HepG2 (cell line): Measurements from ENCODE around the gene HES7. TPM values are rescaled to one million over a fixed set of nuclear protein-coding genes. Genes with fewer than 3 reads are reported as not detected.
A peak's percentile ranks its signal among the peaks of the same experiment; 100 is the strongest.

Experiments
- ATAC-seq: fragments of 200-7000 bp; cut with Tn5 transposase; 3 replicates; pipeline ENCODE4 v1.9.1; 2020; ENCODE audit warnings: mild to moderate bottlenecking, moderate library complexity
- BruUV-seq: library from RNA; stranded (reverse); fragments of 400-500 nt; replicated peaks from 2 replicates; lab custom pipeline; 2021; lab: Mats Ljungman, UMichigan
- CTCF ChIA-PET: fragments of 300-600 bp; formaldehyde crosslinking; extraction: SDS; loops from one replicate; lab custom pipeline; 2021; ENCODE audit warnings: low total read pairs, inconsistent platforms, low intra/inter-chr PET ratio; lab: Yijun Ruan, JAX
- POLR2A ChIA-PET: fragments of 350-600 bp; sonication (Branson Sonifier 250); formaldehyde crosslinking; loops from one replicate; lab custom pipeline; 2020; ENCODE audit warnings: antibody characterized with exemption, inconsistent platforms; lab: Yijun Ruan, JAX
- DNase-seq: peaks from one replicate; pipeline ENCODE4 v3.0.0-alpha.2; 2015; ENCODE audit warnings: low spot score
- FAIRE-seq: peaks from 3 replicates; lab custom pipeline; 2011; peaks lifted over from hg19 to GRCh38; lab: Jason Lieb, UNC
- H2AFZ ChIP-seq: one replicate; pipeline ENCODE4 v1.6.1; 2011; ENCODE audit warnings: low read length, inconsistent platforms
- H3K27ac ChIP-seq: fragments of 300-600 bp; 3 replicates; pipeline ENCODE4 v1.8.0; 2011; ENCODE audit warnings: mixed run types, mild to moderate bottlenecking, mixed read lengths, low read length, inconsistent platforms; ENCODE audit not compliant: insufficient read depth; ENCODE audit errors: extremely low read length
- H3K27me3 ChIP-seq, 2 experiments: fragments of 200-600 bp in 1 of 2; 2 replicates in 1 of 2; 3 replicates in 1 of 2; pipeline versions ENCODE4 v1.6.0 to v1.8.0; 2011; ENCODE audit warnings: low read length in 2 of 2, mild to moderate bottlenecking in 2 of 2, moderate library complexity in 2 of 2, inconsistent platforms in 1 of 2; ENCODE audit not compliant: insufficient read depth in 2 of 2, control insufficient read depth in 1 of 2
- H3K36me3 ChIP-seq, 2 experiments: fragments of 200-600 bp in 1 of 2; replicated peaks in 1 of 2; 2 replicates in 1 of 2; 3 replicates in 1 of 2; pipeline versions ENCODE4 v1.5.1 to v1.8.0; 2011; ENCODE audit warnings: low read length in 2 of 2, inconsistent platforms in 1 of 2; ENCODE audit not compliant: insufficient read depth in 2 of 2, control insufficient read depth in 1 of 2
- H3K4me1 ChIP-seq: 2 replicates; pipeline ENCODE4 v1.5.1; 2012; ENCODE audit warnings: low read length, inconsistent platforms; ENCODE audit not compliant: insufficient read depth
- H3K4me2 ChIP-seq: 2 replicates; pipeline ENCODE4 v1.6.0; 2011; ENCODE audit warnings: low read depth, low read length, inconsistent platforms
- H3K4me3 ChIP-seq, 3 experiments: fragments of 200-600 bp in 1 of 3; sonication (generic), shearing (Covaris generic) in 1 of 3; replicated peaks in 1 of 3; 2 replicates each; pipeline ENCODE4 v1.5.1; 2011 to 2016; ENCODE audit warnings: low read length in 3 of 3, inconsistent platforms in 2 of 3, low read depth in 2 of 3, mild to moderate bottlenecking in 2 of 3, control low read depth in 1 of 3, mixed read lengths in 1 of 3; ENCODE audit not compliant: insufficient read depth in 1 of 3
- H3K79me2 ChIP-seq: one replicate; pipeline ENCODE4 v1.6.1; 2011; ENCODE audit warnings: low read length, inconsistent platforms; ENCODE audit not compliant: insufficient read depth
- H3K9ac ChIP-seq: 2 replicates; pipeline ENCODE4 v1.6.0; 2011; ENCODE audit warnings: mild to moderate bottlenecking, low read depth, low read length, inconsistent platforms; ENCODE audit not compliant: insufficient read depth
- H3K9me3 ChIP-seq: 2 replicates; pipeline ENCODE4 v1.5.1; 2012; ENCODE audit warnings: mild to moderate bottlenecking, low read length
- H4K20me1 ChIP-seq: 2 replicates; pipeline ENCODE4 v1.6.0; 2011; ENCODE audit warnings: inconsistent platforms, mild to moderate bottlenecking, low read length, moderate library complexity; ENCODE audit not compliant: insufficient read depth
- MXI1 ChIP-seq: IDR thresholded peaks from 3 replicates; pipeline ENCODE4 v1.6.1; 2012; ENCODE audit warnings: low read depth, low read length, inconsistent platforms, borderline replicate concordance
- MYNN ChIP-seq: sonication (generic); formaldehyde crosslinking; IDR thresholded peaks from 2 replicates; pipeline ENCODE4 v1.4.0; 2020; ENCODE audit warnings: mild to moderate bottlenecking, low read depth, missing genetic modification reagents
- NCOA1 ChIP-seq: sonication (generic); formaldehyde crosslinking; IDR thresholded peaks from 2 replicates; pipeline ENCODE4 v1.9.0; 2021; ENCODE audit warnings: missing genetic modification reagents
- NR0B2 ChIP-seq: sonication (generic); formaldehyde crosslinking; IDR thresholded peaks from 2 replicates; pipeline ENCODE4 v1.4.0; 2020; ENCODE audit warnings: mild to moderate bottlenecking, missing genetic modification reagents
- PHF8 ChIP-seq: sonication (generic); formaldehyde crosslinking; IDR thresholded peaks from 2 replicates; pipeline ENCODE4 v1.5.0; 2020; ENCODE audit warnings: missing genetic modification reagents
- RAD21 ChIP-seq: fragments of 450-650 bp; formaldehyde crosslinking; IDR thresholded peaks from 2 replicates; pipeline ENCODE4 v1.5.0; 2020; ENCODE audit warnings: mild to moderate bottlenecking
- SALL1 ChIP-seq: sonication (generic); formaldehyde crosslinking; IDR thresholded peaks from 2 replicates; pipeline ENCODE4 v1.8.0; 2022; ENCODE audit warnings: mild to moderate bottlenecking, missing genetic modification reagents
- SIN3A ChIP-seq: IDR thresholded peaks from 2 replicates; pipeline ENCODE4 v1.6.1; 2011; ENCODE audit warnings: low read depth, mild to moderate bottlenecking, control low read depth, low read length, borderline replicate concordance
- SKI ChIP-seq: fragments of 450-650 bp; IDR thresholded peaks from one replicate; pipeline ENCODE4 v1.6.1; 2018; ENCODE audit warnings: mild to moderate bottlenecking; ENCODE audit not compliant: partially characterized antibody
- SMARCC2 ChIP-seq: fragments of 450-650 bp; IDR thresholded peaks from 2 replicates; pipeline ENCODE4 v1.6.1; 2017; ENCODE audit warnings: antibody characterized with exemption, mild to moderate bottlenecking
- SOX6 ChIP-seq, 2 experiments: fragments of 450-650 bp in 1 of 2; sonication (generic) in 1 of 2; formaldehyde crosslinking in 1 of 2; IDR thresholded peaks; 2 replicates each; pipeline versions ENCODE4 v1.4.0 to v1.6.1; 2017 to 2020; ENCODE audit warnings: antibody characterized with exemption in 1 of 2, mild to moderate bottlenecking in 1 of 2, missing genetic modification reagents in 1 of 2
- ZBTB25 ChIP-seq: IDR thresholded peaks from 2 replicates; pipeline ENCODE4 v1.6.1; 2018; ENCODE audit warnings: missing genetic modification reagents
- ZBTB44 ChIP-seq: sonication (generic); formaldehyde crosslinking; IDR thresholded peaks from 2 replicates; pipeline ENCODE4 v1.4.0; 2020; ENCODE audit warnings: missing genetic modification reagents
- ZBTB7B ChIP-seq: sonication (generic); formaldehyde crosslinking; IDR thresholded peaks from 2 replicates; pipeline ENCODE4 v1.4.0; 2020; ENCODE audit warnings: missing genetic modification reagents
- ZNF124 ChIP-seq: sonication (generic); formaldehyde crosslinking; IDR thresholded peaks from 2 replicates; pipeline ENCODE4 v1.4.0; 2020; ENCODE audit warnings: missing genetic modification reagents
- ZNF234 ChIP-seq: sonication (generic); formaldehyde crosslinking; conservative IDR thresholded peaks from 2 replicates; pipeline ENCODE4 v1.5.1; 2020; ENCODE audit warnings: mild to moderate bottlenecking, missing genetic modification reagents
- ZNF296 ChIP-seq: sonication (generic); formaldehyde crosslinking; conservative IDR thresholded peaks from 2 replicates; pipeline ENCODE4 v1.5.0; 2020; ENCODE audit warnings: mild to moderate bottlenecking, missing genetic modification reagents
- ZNF331 ChIP-seq: sonication (generic); formaldehyde crosslinking; IDR thresholded peaks from 2 replicates; pipeline ENCODE4 v1.4.0; 2020; ENCODE audit warnings: missing genetic modification reagents
- ZNF792 ChIP-seq: IDR thresholded peaks from 2 replicates; pipeline ENCODE4 v1.6.1; 2016
- WGBS: methylation state at CpG from one replicate; pipeline ENCODE4 v1.1.6; 2017; ENCODE audit warnings: low lambda C conversion rate; 5-methylcytosine and 5-hydroxymethylcytosine counted together
- in situ Hi-C: cut with HindIII; loops from 2 replicates; pipeline ENCODE4 v1.10.0; 2017; ENCODE audit warnings: low pct_unique_long_range_greater_than_20kb; ENCODE audit not compliant: extremely low pct_ligation_motif_present
- intact Hi-C: fragments of 100-400 bp; cut with micrococcal nuclease; formaldehyde crosslinking; loops from one replicate; pipeline ENCODE4 v1.10.0; 2022; ENCODE audit not compliant: unreplicated experiment
- polyA plus RNA-seq, 8 experiments: library from polyadenylated mRNA; depleted of rRNA in 3 of 8; stranded (reverse) in 7 of 8; unstranded in 1 of 8; fragments of >200 nt; fragmentation: Illumina TruSeq in 4 of 8; extraction: Trizol in 4 of 8; gene quantifications; 2 replicates each; pipeline versions ENCODE4 v1.2.1 to v1.2.3, GENCODE V29; 2011 to 2016; ENCODE audit warnings: low read depth in 4 of 8, missing spikeins in 1 of 8, mixed read lengths in 1 of 8; ENCODE audit not compliant: insufficient read depth in 1 of 8
- total RNA-seq, 5 experiments: library from RNA; depleted of rRNA; stranded (reverse); fragments of >200 nt; fragmentation: Illumina TruSeq; extraction: Trizol; gene quantifications; 2 replicates each; pipeline ENCODE4 v1.2.3, GENCODE V29; 2016; ENCODE audit warnings: low read depth in 1 of 5

HES7 gene
- total and polyA plus RNA-seq, 2 of the 13 experiments (the other 11 are each of a cell fraction or from before 2014, with no cell fraction given): not detected

GRCh38 chr17:8125947-8126490 is 2.1 kb upstream of the HES7 start (continued):
- TF ChIP-seq ZBTB25 (peak; percentile 10; the same call in 1 of the 2 replicates), PHF8 (0 out of 2 replicates have a peak, but pooled peaks have one; percentile 4), ZNF124 (CRISPR knock-in tag) (0 out of 2 replicates have a peak, but pooled peaks have one; percentile 8), ZNF792 (CRISPR knock-in tag) (0 out of 2 replicates have a peak, but pooled peaks have one; percentile 9)
- TF ChIP-seq, all 625 proteins: peak for 12

GRCh38 chr17:8125154-8125946 is 1.4 kb upstream of the HES7 start:
- DNase-seq: peak; percentile 64
- H3K4me2 ChIP-seq: peak overlapping the region; percentile 100
- CTCF ChIA-PET: no interaction called here
- TF ChIP-seq ZBTB44 (no peak), SIN3A (no peak), NR0B2 (0 out of 2 replicates have a peak, but pooled peaks have one; percentile 41), SKI (no peak), SMARCC2 (no peak), ZNF331 (CRISPR knock-in tag) (peak; percentile 61; the same call in 1 of the 2 replicates), RAD21 (CRISPR knock-in tag) (no peak), ZBTB7B (CRISPR knock-in tag) (0 out of 2 replicates have a peak, but pooled peaks have one; percentile 50), ZNF296 (CRISPR knock-in tag) (0 out of 2 replicates have a peak, but pooled peaks have one; percentile 33), SALL1 (CRISPR knock-in tag) (peak; percentile 47; the same call in 1 of the 2 replicates), ZNF234 (CRISPR knock-in tag) (no peak), SOX6 (IDR thresholded peaks at IDR 0.05) (no peak), SOX6 (CRISPR knock-in tag; IDR thresholded peaks at IDR 0.05) (peak; percentile 49; the same call in 1 of the 2 replicates), NCOA1 (CRISPR knock-in tag) (no peak), MXI1 (peak; percentile 46; the same call in 1 of the 3 replicates), MYNN (CRISPR knock-in tag) (no peak)

More at GRCh38 chr17:8125154-8125946, 1.4 kb upstream of the HES7 start:
- H3K9ac ChIP-seq: peak overlapping the region; percentile 26; the same call in 1 of the 2 replicates
- H3K36me3 ChIP-seq: no peaks in the 10 kb centered on the region
- H3K79me2 ChIP-seq: no peaks in the 10 kb centered on the region
- ATAC-seq: peak; percentile 6; the same call in 2 of the 3 replicates
- H3K4me3 ChIP-seq: peak overlapping the region; percentile 58 to 95 (median 68)
- POLR2A ChIA-PET: interaction anchor here (0.8 kb wide), 2 partner anchors 16 to 98 kb away, joined by 3 read pairs; no protein-coding TSS in a partner anchor
- 2% methylated on average over 24 of the region's 40 CpGs for WGBS
- peaks cover 5 to 43% of the 10 kb centered on the region in 2 experiments for H3K27me3 ChIP-seq
- peaks cover 3% of the 10 kb centered on the region; the same call in 1 of the 2 replicates for H4K20me1 ChIP-seq
- peaks cover 49% of the 10 kb centered on the region for H3K4me1 ChIP-seq
- in situ Hi-C loops (loop anchor here (10.0 kb wide), 1 partner anchor 59 kb away; no protein-coding TSS in a partner anchor), intact Hi-C loops (loop anchor here (2.0 kb wide), 1 partner anchor 13 kb away; no protein-coding TSS in a partner anchor)
- FAIRE-seq: peak; percentile 23
- no peaks in the 10 kb centered on the region for H3K9me3 ChIP-seq
- BruUV-seq: no TSS peak
- no peak overlapping the region for H3K27ac ChIP-seq
- no peak overlapping the region for H2AFZ ChIP-seq
